Effector CD8-positive, alpha-beta T cell (primary cell): Measurements from ENCODE around the gene ITGB1.
"Not testable (repeated sequence)": the region's sequence is repeated elsewhere in the genome, so short reads cannot be mapped to it uniquely, and the experiment has no call there.

Experiments used
- DNase-seq: peaks from one replicate; lab custom pipeline; 2025; lab: John Stamatoyannopoulos, UW

ITGB1 gene

DNA sequence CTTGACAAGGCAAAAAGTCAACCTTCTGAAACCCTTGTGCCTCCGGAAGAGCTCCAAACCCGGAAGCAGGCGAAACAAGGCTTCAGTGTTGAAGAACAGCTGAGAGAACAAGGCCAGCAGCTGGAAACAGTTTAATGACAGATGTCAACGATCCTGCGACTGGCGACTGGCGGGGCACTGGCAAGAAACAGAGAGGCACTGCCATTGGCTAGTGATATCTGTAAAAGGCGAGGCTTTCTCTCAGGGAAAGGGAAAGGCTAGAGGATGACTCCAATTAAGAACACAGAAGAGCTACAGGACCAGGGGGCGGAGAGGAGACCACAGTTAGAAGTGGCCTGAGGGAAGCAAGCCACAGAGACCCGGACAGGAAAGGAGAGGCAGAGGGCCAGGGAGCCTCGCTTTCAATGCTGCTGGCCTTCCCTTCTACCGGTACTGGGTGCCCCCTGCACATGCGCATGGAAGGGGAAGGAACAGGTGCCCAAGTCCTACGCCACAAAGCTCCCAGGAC lies 19.4 kb downstream of the ITGB1 start:
- no peak for DNase-seq

DNA sequence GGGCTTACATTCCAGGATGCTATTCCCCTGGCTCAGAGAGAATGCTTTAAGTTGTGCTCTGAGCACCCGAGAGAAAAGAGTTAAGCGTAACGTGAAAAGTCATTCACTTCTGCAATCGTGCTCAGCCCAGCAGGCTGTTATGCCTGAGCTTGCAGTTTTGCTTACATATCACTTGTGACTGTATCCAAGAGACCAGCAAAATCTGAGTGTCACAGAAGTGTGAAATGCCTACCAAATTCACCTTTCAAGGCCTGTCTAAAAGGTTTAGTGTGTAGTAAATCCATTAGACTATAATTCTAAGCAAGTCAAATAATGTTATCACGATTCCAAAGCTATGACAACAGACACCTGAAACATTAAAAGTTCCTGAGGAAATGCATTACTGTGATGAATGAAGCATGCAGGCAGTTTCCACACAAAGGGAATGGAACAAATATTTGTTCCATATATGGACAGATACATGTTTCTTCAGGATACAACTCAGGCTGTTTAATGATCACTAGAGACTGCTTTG lies 20.1 kb downstream of the ITGB1 start:
- DNase-seq, result no peak

DNA sequence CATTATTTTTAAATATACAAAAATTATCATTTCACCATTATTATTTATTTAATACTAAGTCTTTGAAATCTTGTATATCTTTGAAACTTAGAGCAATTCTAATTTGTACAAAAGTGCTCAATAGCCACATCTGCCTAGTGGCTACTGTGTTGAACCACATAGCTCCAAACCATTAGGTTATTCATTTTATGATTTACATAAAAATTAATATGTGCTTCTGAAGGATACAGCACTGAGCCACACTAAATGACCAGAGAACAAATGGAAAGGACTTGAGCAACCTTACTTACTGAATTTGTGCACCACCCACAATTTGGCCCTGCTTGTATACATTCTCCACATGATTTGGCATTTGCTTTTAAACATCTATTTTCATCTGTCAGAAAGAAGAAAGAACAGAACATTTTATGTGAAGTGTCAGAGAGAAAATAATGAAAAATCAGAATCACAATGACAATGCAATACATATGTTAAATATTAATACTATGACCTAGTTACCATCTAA lies 25.8 kb downstream of the ITGB1 start:
- no peak for DNase-seq

DNA sequence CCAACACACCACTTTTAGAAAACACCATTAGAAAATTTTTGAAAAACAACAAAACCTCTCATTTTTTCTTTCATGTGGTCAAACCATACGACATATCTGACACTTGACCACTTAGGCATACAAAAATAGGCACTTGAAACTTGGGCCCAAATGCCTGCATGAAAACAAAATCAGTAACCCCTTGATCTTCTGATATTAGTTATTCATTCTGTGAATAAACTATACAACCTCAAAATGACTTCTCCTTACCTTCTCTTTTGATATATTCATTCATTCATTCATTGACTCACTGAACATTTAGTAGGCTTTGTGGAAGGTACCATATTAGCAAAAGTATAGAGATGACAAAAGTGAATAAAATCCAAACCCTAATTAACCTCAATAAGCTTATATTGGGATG lies 26.4 kb downstream of the ITGB1 start:
- DNase-seq, result no peak

DNA sequence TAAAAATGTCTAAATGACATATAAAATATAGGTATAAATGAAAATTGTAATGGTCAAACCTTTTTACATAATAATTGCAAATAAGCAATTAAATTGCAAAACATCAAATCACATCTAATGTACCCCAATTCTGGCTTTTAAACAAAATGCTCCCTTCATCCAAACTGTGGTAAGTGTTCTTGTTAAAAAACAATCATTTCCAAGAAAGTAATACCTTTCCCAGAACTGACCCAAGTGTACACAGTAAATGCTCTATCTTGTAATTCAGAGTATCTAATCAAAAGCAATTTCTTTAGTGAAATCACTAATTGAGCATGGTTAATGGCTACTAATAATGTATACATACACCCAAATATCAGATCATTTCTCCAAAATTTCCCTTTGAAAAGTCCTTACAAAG lies 28.0 kb downstream of the ITGB1 start:
- no peak for DNase-seq

DNA sequence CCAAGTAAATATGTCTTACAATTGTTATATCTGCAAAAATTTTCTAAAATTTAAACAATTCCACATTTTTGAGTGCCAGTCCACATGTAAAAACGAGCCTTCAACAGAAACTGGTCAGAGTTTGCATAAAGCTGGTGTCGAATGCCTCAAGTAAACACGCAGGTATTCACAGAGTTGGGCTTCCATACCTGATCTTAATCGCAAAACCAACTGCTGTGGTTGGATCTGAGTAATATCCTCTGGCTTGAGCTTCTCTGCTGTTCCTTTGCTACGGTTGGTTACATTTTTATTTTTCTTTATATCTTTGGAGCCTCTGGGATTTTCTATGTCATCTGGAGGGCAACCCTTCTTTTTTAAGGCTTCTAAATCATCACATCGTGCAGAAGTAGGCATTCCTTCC lies 28.4 kb downstream of the ITGB1 start:
- no peak for DNase-seq

DNA sequence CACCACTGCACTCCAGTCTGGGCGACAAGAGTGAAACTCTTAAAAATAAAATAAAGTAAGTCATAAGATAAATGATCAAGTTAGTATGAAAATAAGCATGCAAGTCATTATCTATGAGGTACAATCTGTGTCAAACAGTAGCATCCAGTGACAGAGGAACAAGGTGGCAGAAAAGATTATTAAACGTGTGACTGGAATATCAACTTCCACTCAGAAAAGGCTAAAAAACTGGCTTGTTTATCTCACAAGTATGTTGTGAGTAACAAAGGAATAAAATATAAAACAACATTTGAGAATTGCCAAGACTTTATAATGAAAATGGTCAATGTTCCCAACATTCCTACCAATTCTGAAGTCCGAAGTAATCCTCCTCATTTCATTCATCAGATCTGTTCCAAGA lies 30.3 kb downstream of the ITGB1 start:
- DNase-seq, result no peak

DNA sequence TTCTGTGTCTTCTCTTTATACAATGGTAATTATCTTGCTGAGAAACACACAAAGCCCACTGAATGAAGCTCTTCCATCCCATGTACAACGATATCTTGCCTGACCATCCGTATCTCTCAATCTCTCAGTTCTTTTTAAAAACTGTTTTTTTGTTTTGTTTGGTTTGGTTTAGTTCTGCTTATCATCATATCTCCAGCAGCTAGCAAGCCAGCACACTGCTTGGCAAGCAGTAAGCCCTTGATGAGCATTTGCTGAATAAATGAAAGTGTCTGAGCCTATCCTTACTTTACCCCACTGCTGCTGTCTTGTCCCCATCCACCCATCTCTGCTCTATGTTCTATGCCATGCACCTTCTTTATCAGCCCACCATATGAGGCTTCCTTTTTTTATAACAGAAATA lies 34.2 kb downstream of the ITGB1 start:
- no peak for DNase-seq

DNA sequence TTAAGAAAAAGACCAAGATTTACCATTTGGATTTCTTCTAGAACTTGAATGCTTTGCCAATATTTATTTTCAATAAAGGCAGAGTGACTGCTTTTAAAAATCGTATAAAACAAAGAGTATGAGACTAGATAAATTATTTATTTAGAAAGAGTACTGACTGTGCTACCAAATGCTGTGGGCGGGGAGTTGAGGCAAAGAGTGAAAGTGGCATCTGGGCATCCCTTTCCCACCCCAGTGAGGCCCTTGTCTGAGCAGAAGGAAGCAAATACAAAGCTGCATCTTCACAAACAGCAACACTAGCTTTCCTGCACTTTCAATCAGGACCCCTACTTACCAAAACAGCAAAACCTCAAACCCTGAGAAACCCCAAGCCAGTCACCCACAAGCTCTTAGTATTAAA lies 34.9 kb downstream of the ITGB1 start:
- no peak for DNase-seq

DNA sequence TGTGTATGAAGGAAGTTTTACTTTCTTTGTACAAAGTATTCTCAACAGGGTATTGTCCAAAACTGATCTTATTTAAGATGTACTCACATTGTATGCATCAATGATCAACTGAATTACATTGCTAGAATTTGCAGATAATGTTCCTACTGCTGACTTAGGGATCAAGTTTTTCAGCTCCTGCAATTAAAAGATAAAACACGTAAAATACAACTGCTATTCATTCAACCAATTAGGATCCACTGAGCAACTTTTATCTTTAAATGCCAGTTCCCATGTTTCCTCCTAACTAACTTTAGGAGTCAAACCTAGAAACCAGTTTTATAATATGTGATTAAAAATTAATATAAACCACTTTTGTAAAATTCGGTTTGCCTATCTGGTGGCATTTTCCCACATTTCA lies 35.9 kb downstream of the ITGB1 start:
- DNase-seq, result no peak

DNA sequence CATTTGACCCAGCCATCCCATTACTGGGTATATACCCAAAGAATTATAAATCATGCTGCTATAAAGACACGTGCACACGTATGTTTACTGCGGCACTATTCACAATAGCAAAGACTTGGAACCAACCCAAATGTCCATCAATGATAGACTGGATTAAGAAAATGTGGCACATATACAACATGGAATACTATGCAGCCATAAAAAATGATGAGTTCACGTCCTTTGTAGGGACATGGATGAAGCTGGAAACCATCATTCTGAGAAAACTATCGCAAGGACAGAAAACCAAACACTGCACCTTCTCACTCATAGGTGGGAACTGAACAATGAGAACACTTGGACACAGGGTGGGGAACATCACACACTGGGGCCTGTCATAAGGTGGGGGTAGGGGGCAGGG lies 40.2 kb downstream of the ITGB1 start:
- DNase-seq, result not testable (repeated sequence)

DNA sequence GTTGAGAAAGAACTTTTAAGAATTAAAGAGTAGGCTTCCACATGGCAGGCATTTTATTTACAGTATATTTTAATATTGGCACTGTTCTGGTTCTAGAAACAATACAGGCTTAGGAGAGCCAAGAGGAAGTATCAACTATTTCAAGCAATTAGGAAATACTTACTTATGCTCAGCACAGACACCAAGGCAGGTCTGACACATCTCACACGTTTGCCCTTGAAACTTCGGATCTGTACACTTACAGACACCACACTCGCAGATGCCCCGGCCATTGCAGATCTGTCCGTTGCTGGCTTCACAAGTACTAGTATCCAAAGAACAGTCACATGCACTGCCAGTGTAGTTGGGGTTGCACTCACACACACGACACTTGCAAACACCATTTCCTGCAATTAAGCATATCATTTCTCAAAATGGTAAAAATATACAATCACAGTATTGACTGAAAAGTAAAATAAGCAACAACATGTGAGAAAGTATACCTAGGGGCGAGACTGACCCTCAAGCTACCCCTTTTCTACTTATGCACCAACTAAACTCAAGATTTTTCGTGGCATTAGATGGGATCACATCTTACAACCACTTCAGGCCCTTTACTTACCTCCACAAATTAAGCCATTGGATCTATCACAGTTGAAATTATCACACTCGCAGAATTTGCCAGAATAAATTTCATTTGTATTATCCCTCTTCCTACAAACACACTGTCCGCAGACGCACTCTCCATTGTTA lies 46.6 kb downstream of the ITGB1 start:
- DNase-seq, result no peak

DNA sequence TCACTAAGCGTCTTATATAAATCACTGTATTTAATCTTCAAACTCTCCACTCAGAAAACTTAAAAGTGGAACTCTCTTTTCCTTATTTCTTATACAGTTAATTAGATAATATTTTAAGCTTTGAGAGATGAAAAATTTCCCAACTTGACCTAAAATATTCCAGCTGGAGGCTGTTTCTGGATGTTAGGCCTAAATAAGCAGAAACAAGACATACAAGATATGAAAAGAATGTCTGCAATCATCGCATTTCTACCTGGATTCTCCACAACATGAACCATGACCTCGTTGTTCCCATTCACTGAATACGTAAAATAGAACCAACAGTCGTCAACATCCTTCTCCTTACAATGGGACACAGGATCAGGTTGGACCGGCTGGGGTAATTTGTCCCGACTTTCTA lies 48.1 kb downstream of the ITGB1 start:
- not testable (repeated sequence) for DNase-seq

DNA sequence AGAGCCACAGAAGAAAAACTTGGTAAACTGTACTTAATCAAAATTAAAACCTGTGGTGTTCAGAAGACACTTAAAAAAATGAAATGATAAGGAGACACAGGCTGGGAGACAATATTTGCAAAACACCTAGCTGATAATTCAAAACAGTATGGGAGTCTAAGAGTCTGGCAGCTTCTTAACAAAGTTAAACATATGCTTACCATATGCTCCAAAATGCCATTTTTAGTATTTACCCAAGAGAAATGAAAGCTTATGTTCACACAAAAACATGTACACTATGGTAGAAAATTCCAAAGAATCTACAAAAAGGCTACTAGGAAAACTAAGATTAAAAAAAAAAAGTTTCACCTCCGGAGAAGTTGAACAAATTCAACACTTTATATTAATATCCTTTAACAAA lies 48.6 kb downstream of the ITGB1 start:
- no peak for DNase-seq

DNA sequence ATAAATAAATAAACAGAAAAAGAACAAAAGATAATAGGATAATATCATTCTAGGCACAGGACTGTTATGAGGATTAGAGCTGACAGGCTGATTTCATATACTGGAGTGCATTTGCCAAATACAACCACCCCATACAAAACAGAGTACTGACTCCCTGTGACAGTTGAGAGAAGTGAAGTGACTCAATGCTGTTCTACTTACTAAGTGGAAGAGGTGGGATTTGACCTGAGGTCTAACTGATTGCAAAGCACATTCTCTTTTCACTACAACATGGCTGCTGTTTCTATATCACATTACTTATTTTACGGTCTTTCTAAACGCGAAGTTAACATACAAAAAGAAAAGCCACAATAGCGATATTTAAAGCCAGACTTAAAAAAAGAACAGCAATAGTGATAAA lies 51.4 kb downstream of the ITGB1 start:
- no peak for DNase-seq

DNA sequence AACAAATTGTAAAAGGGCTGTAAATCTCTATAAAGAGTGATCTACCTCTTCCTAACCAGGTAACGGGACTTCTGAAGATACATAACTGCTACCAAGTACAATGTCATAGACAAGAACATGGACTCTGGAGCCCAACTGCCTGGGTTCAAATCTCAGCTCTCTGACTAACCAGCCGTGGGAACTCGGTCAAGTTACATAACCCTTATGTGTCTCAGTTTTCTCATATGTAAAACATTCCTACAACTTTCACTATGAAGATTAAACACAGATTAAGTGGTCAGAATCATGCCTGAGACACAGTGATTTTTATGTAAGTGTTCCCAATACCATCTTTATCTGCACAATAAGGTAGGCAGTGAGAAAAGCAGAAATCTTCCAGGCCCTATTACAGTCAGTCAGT lies 52.6 kb downstream of the ITGB1 start:
- no peak for DNase-seq

DNA sequence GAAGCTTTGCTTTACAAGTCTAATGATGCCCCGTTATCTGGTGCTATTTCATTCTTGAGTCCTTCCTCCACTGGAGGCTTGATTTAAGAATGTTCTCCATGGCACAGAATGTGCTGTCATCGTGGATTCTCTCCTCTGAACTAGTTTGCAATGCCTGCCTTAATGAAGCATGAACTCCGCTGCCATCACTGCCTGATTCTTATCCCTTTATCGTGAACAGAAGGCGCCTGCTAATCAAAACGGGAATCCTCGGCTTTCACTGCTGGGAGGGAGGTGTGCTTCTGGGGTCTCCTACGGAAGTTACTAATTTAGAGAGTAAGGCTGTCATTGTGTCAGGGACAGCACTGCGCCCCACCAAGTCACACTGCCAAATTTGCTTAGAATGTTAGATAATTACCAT lies 56.2 kb downstream of the ITGB1 start:
- no peak for DNase-seq

DNA sequence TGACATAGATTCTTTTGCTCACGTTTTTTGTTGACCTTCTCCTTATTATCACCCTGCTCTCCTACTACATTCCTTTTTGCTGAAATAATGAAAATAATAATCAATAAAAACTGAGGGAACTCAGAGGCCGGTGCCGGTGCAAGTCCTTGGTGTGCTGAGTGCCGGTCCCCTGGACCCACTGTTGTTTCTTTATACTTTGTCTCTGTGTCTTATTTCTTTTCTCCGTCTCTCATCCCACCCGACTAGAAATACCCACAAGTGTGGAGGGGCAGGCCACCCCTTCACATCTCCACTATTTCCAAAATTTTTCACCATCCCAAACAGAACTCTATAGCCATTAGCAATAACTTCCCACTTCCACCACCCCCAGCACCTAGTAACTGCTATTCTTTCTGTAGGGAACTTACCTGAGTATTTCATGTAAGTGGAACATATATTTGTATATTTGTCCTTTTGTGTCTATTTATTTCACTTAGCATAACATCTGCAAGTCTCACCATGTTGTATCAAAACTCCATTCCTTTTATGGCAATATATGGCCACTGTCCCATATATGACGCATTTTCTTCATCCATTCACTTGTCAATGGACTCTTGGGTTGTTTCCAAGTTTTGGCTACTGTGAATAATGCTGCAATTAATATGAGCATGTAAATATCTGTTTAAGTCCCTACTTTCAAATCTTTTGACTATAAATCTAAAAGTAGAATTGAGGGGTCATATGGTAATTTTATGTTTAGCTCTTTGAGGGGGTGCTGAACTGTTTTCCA lies 62.6 kb downstream of the ITGB1 start:
- DNase-seq, result not testable (repeated sequence)

DNA sequence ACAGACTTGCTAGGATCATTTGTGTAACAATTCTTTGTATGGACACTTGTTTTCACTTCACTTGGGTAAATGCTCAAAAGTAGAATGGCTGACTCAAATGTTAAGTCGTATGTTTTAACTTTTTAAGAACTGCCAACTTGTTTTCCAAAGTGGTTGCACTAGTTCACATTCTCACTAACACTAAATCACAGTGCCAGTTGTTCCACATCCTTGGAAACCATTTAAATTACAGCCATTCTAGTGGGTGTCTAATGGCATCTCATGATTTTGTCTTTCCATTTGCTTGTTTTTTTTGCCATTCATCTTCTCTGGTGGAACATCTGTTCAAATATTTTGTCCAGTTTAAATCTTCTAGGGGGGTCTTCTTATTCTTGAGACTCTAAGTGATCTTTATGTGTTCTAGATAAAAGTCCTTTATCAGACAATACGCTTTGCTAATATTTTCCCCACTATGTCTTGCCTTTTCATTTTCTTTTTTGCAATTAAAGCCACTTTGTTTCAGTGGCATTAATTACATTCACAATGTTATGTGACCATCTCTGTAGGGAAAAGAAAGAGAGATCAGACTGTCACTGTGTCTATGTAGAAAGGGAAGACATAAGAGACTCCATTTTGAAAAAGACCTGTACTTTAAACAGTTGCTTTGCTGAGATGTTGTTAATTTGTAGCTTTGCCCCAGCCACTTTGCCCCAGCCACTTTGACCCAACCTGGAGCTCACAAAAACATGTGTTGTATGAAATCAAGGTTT lies 63.9 kb downstream of the ITGB1 start:
- DNase-seq, result no peak

DNA sequence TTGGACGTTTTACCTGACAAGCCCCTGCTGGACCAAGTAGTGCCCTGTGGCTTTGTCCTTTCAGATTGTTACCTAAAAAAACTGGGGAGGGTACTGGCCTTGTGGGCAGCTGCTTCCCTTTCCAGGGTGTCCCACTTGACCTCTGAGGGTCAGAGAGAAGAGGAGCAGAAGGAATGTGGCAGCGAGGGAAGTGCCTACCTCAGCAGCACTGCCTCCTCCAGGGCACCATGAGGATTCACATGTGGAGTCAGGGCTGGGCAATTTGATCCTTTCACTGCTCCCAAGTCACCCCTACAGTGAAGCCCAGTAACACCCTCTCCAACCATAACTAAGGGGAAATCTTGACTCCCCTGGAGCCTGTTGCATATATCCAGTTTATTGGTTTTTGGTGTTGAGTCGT lies 64.6 kb downstream of the ITGB1 start:
- DNase-seq, result no peak

DNA sequence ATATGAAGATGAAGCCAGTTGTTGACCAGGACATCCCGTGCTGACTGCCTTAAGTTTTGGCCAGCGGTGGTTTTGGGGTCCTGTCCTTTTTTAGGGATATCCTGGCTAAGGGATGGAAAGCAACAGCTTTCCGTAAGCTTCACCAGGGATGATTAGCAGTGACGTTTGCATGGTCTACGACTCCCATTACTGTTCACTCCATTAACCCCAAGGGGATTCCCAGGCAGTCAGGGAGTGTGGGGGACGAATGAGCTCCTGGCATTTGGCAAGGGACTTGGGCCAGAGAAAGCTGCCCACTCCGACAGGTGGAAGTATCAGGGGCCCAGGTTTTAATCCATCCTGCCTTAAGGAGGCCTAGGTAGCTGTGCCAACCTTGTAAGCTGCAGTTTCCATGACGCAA lies 66.8 kb downstream of the ITGB1 start:
- no peak for DNase-seq

DNA sequence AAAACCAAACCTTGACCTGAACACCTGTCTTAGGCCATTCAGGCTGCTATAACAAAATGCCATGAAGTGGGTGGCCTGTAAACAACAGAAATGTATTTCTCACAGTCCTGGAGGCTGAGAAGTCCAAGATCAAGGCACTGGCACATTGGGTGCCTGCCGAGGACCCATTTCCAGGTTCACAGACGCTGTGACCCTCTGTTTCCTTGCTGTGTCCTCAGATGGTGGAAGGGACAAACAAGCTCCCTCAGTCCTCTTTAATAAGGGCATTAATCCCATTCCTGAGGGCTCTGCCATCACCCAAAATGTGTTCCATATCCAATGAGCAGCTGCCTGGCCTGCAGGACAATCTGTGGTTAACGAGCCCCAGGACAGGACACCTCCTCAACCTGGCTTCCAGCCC lies 67.6 kb downstream of the ITGB1 start:
- DNase-seq, result no peak
